ELR (cell line): Measurements from ENCODE around the gene NCLN.
"Not testable (repeated sequence)": the region's sequence is repeated elsewhere in the genome, so short reads cannot be mapped to it uniquely, and the experiment has no call there.

Experiments
- DNase-seq: peaks from one replicate; pipeline ENCODE4 v3.0.0-alpha.2; 2015; ENCODE audit warnings: low read depth

The NCLN gene

GRCh38 chr19:3225677-3226093 lies 40.0 kb downstream of the NCLN start:
- DNase-seq, result no peak

DNA sequence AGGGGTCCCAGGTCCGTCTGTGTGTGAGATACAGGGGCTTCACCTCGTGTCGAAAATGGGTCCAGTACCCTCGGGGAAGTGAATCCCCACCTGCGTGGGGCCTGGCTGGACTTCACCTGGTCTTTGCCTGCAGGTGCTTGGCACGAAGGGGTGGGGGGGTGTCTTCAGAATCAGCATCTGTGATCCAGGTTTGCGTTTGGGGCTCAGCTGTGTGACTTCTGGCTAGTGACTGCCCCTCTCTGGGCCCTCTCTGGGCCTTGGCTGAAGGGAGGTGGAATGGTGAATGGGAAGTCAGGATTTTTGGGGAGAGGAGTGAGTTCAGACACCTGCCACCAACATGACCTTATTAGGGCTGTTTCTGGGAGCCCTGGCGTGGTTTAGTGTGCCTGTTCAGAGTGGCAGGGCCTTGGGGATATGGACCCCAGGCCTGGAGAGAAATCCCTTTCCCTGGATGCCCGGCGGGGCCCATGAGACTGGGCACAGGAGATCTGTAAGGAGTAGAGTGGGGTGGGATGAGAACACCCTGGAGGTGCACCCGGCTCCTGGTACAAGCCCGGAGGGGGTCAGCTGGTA lies 41.4 kb downstream of the NCLN start:
- no peak for DNase-seq

DNA sequence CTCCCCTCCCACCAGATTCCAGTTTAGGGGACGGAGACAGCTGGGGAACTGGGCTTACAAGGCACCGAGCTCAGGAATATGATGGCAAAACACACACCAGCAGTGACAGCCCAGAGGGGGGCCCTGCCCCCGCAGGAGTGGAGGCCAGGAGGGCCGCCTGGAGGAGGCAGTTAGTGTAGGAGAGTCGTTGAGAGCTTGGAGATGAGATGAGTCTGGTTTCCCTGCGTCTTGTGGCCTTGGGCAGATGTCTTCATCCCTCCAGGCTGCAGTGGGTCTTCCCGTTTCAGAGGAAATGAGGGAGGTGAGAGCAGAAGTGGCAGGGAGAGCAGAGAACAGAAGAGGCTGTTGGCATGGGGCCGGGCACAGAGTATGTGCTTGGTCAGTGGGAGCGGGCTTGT lies 43.6 kb downstream of the NCLN start:
- no peak for DNase-seq

DNA sequence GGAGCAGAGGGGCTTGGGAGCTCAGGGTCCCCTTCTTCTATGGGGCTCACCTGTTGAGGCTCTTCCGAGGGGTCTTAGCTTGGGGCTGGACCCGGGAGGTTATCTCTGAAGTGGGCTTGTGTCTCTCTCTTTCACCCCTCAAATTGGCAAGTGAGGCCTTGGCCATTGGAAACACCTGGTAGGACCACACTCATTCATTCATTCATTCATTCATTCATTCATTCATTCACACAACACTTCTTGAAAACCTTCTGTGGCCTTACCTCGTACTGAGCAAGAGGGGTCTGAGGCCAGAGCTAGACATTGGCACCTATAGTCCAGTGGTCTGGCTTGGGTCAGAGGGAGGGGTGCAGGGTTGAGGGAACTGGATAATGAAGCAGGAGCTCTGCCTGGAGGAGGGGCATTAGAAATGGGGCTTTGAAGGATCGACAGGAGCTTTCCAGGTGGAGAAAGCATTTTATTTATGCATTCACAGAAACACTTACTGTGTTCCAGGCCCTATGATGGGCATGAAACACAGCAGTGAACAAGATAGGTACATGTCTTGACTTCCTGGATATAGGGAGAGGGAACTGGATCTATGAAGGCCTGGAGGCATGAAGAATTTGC lies 44.3 kb downstream of the NCLN start:
- DNase-seq, result no peak

- DNase-seq, result no peak
Observed at GRCh38 chr19:3231288-3231687, 45.6 kb downstream of the NCLN start.

DNA sequence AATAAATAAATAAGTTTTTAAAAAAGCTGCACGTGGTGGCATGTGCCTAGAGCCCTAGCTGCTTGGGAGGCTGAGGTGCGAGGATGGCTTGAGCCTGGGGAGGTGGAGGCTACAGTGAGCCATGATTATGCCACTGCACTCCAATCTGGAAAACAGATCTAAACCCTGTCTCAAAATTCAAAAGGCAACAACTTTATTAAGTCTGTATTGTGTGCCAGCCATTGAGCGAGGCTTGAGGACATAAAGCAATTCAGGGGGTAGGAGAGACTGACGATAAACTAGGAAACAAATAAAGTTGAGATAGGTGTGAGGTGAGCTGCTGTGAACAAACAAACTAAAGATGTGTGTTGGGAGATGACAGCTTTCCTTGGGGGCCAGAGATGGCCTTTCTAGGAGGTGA lies 47.4 kb downstream of the NCLN start:
- DNase-seq, result no peak

- DNase-seq, result no peak
Observed at GRCh38 chr19:3233831-3234230, 48.1 kb downstream of the NCLN start.

GRCh38 chr19:3234800-3235199 lies 49.1 kb downstream of the NCLN start:
- DNase-seq, result no peak

DNA sequence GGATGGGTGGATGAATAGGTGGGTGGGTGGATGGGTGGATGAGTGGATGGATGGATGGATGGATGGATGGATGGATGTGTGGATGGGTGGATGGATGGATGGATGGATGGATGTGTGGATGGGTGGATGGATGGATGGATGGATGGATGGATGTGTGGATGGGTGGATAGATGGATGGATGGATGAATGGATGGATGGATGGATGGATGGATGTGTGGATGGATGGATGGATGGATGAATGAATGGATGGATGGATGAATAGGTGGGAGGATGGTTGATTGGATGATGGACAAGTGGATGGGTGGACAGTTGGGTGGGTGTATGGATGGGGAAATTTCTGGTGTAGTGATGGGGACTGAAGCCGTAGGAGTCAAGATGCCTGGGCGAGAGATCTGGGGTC lies 49.9 kb downstream of the NCLN start:
- DNase-seq, result not testable (repeated sequence)

DNA sequence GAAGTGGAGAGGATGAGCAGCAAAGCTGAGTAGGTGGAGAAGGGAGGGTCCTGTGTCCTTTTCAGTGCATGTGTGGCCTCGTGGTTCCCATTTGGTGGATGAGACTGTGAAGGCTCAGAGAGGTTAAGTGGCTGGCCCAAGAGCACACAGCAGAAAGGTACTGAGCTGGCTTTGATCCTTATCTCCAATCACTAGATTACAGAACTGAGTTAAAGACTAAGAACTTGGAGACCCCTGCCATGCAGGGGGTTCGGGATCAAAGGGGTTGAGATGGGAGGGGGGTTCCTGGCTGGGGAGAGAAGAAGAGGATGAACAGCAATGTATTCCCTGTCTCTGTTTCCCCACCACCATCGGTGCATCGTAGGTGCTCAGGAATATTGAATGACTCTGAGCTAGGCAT lies 50.5 kb downstream of the NCLN start:
- no peak for DNase-seq

GRCh38 chr19:3238066-3238561 lies 52.4 kb downstream of the NCLN start:
- no peak for DNase-seq

GRCh38 chr19:3239367-3239766 lies 53.6 kb downstream of the NCLN start:
- DNase-seq, result no peak

DNA sequence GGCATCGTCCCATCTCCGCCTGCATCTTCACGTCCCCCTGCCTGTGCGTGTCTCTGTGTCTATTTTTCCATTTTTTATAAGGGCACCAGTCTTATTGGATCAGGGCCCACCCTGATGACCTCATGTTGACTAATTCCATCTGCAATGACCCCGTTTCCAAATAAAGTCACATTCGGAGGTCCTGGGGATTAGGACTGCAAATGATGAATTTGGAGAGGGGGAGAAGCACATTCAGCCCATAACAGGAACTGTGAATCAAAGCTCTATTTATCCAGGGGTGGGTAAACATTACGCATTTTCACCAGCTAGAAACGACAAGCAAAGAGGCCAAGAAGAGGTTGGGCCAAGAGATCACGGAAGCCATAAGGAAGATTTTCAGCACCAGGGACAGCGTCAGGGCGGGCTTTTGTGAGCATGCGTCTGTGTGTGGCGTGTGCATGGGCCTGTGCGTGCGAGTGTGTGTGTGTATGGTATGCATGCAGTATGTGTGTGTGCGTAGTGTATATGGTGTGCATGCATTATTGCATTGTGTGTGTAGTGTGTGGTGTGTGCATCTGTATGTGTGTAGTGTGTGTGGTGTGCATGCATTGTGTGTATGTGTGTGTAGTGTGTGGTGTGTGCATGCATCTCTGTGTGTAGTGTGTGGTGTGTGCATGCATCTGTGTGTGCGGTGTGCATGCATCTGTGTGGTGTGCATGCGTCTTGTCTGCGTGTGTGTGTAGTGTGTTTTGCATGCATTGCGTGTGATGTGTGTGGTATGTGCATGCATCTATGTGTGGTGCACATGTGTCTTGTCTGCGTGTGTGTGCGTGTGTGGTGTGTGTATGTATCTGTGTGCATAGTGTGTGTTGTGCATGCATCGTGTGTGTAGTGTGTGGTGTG lies 58.3 kb downstream of the NCLN start:
- DNase-seq, result peak; percentile 66

DNA sequence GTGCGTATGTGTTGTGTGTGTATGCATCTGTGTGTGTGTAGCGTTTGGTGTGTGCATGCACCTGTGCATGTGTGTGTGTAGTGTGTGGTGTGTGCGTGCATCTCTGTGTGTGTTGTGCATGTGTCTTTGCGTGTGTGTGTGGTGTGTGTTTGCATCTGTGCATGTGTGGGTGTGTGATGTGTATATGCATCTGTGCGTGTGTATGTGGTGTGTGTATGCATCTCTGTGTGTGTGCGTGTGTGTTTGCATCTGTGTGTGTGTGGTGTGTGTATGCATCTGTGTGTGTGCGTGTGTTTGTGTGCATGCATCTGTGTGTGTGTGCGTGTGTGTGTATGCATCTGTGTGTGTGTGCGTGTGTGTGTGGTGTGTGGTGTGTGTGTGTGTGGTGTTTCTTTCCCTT lies 59.3 kb downstream of the NCLN start:
- DNase-seq, result no peak

DNA sequence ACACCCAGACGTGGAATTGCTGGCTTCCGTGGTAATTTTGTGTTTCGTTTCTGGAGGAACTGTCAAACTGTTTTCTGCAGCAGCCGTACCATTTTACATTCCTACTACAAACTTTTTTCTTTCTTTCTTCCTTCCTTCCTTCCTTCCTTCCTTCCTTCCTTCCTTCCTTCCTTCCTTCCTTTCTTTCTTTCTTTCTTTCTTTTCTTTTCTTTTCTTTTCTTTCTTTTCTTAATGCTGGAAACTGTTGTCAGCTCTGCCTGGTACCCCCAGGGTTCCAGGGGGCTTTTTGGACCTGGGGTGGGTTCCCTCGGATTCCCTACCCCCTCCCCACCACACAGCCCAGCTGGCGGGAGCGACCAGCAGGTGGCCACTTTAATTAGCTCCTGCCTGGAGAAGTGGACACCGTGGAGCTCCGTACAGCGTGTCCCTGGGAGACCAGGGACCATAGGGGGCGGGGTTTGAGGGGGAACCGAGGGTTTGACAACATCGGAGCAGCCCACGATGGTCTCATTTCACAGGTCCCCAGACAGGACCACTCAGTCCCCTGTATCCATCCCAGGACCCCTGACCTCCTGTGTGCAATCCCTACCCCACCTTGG lies 63.1 kb downstream of the NCLN start:
- DNase-seq, result no peak

DNA sequence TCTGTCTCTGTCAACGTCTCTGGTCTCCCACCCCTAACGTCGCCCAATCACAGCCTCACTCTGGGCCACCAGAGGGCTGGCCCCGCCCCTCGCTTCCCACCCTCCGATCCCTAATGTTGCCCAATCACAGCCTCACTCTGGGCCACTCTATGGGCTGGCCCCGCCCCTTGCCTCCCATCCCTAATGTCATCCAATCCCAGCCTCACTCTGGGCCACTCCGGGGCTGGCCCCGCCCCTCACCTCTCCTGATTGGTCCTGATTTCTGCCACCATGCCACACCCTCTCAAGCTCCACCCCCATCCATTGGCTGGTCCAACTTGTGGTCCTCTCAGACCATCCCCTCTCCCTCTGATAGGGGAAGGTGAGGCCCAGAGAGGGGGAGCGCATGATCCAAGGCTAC lies 63.7 kb downstream of the NCLN start:
- DNase-seq, result peak; percentile 43

GRCh38 chr19:3250675-3251074 lies 64.9 kb downstream of the NCLN start:
- DNase-seq, result peak; percentile 40

GRCh38 chr19:3251229-3251628 lies 65.5 kb downstream of the NCLN start:
- DNase-seq, result no peak

DNA sequence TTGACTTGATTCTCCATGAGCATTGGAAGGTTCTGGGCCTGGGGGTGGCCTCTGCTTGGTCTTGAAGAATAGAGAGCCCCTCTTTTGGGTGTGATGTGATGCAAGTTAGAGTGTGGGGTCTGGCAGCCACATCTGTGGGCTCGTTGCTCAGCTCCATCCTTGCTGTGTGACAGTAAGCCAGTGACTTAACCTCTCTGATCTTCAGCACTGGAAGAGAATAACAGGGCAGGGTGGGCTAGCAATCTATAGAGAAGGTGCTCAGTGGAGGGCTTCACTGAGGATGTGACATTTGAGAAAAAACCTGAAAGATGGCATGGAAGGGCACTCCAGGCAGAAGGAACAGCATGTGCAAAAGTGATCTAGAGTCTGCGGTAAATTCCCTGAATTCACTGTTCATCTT lies 66.9 kb downstream of the NCLN start:
- no peak for DNase-seq

DNA sequence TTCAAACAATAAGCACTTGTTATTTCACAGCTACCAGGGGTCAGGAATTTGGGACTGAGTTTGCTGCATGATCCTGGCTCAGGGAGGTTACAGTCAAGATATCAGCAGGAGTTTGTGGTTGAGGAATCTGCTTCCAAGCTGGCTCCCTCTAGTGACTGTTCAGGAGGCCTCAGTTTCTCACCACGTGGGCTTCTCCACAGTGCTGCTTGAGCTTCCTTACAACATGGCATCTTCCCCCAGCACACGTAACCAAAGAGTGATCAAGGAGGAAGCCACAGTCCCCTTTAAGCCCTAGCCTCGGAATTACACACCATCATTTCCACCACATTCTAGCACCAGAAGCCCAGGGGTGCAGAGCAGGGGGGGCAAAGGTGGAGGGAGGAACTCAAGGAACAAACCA lies 67.5 kb downstream of the NCLN start:
- DNase-seq, result peak; percentile 38

DNA sequence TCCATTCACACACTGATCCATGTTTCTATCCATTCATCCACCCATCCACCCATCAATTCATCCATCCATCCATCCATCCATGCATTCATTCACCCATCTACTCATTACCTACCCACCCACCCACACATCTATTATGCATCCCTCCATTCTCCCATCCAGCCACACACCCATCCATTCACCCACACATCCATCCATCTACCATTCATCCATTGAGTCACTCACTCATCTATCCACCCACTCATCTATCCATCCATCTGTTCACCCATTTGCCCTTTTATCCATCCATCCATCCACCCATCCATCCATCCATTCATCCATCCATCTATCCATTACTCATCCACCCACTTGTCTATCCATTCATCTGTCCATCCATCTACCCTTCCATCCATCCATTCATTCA lies 68.8 kb downstream of the NCLN start:
- DNase-seq, result no peak

GRCh38 chr19:3257071-3257470 lies 71.3 kb downstream of the NCLN start:
- DNase-seq, result no peak
